B cell (primary cell): ENCODE data around the gene DCTN4. TPM values are rescaled to one million over a fixed set of nuclear protein-coding genes. Genes with fewer than 3 reads are reported as not detected.

ENCODE experiments used
- ATAC-seq: fragments of 200-7000 bp; cut with Tn5 transposase; one replicate; pipeline ENCODE4 v1.10.0; 2021; ENCODE audit warnings: low read depth, mild to moderate bottlenecking, moderate number of reproducible peaks, moderate library complexity
- CTCF ChIA-PET: fragments of 350-600 bp; sonication (Branson Sonifier 250); formaldehyde crosslinking; loops from one replicate; lab custom pipeline; 2021; ENCODE audit warnings: antibody characterized with exemption, inconsistent platforms; lab: Charles Lee
- POLR2A ChIA-PET: fragments of 350-600 bp; sonication (Branson Sonifier 250); formaldehyde crosslinking; loops from one replicate; lab custom pipeline; 2021; ENCODE audit warnings: antibody characterized with exemption; lab: Charles Lee
- DNase-seq: peaks from one replicate; pipeline ENCODE4 v3.0.0; 2013
- H2AFZ ChIP-seq: 2 replicates; pipeline ENCODE4 v1.6.1; 2012; ENCODE audit warnings: mild to moderate bottlenecking, low read depth, low read length; ENCODE audit not compliant: insufficient read depth, poor library complexity, severe bottlenecking
- H3K27ac ChIP-seq, 2 donors: 1 replicate in 1 of 2; 2 replicates in 1 of 2; pipeline ENCODE4 v1.5.1; 2012 to 2013; ENCODE audit warnings: low read length in 2 of 2, mild to moderate bottlenecking in 2 of 2, moderate library complexity in 1 of 2
- H3K27me3 ChIP-seq, 4 experiments: fragments of 200-600 bp in 1 of 4; sonication (generic) in 1 of 4; replicated peaks in 1 of 4; 1 replicate in 2 of 4; 2 replicates in 2 of 4; pipeline versions ENCODE4 v1.6.1 to v1.7.0; 2013 to 2016; ENCODE audit warnings: low read length in 3 of 4, mild to moderate bottlenecking in 2 of 4, mixed read lengths in 1 of 4, moderate library complexity in 1 of 4; ENCODE audit not compliant: insufficient read depth in 4 of 4, control insufficient read depth in 3 of 4; ENCODE audit errors: control extremely low read depth in 1 of 4
- H3K36me3 ChIP-seq, 2 experiments: replicated peaks in 1 of 2; 1 replicate in 1 of 2; 2 replicates in 1 of 2; pipeline versions ENCODE4 v1.6.1 to v1.7.1; 2013; ENCODE audit warnings: low read length in 1 of 2; ENCODE audit not compliant: insufficient read depth in 2 of 2, control insufficient read depth in 1 of 2; ENCODE audit errors: control extremely low read depth in 1 of 2, extremely low read depth in 1 of 2
- H3K4me1 ChIP-seq, 2 donors: fragments of 200-600 bp in 1 of 2; sonication (generic) in 1 of 2; 1 replicate in 1 of 2; 2 replicates in 1 of 2; pipeline versions ENCODE4 v1.5.1 to v1.6.1; 2013 to 2017; ENCODE audit warnings: low read length in 2 of 2; ENCODE audit not compliant: control insufficient read depth in 2 of 2, insufficient read depth in 2 of 2
- H3K4me2 ChIP-seq: replicated peaks from 2 replicates; pipeline ENCODE3; 2012; ENCODE audit warnings: mild to moderate bottlenecking, low read depth, low read length; ENCODE audit not compliant: poor library complexity, severe bottlenecking
- H3K4me3 ChIP-seq, 5 experiments: fragments of 200-600 bp in 1 of 5; sonication (generic) in 1 of 5; 1 replicate in 3 of 5; 2 replicates in 2 of 5; pipeline versions ENCODE4 v1.5.1 to v1.7.0; 2011 to 2016; ENCODE audit warnings: low read length in 4 of 5, mild to moderate bottlenecking in 4 of 5, low read depth in 2 of 5, control low read depth in 1 of 5, moderate library complexity in 1 of 5; ENCODE audit not compliant: insufficient read depth in 1 of 5; ENCODE audit errors: control extremely low read depth in 1 of 5, extremely low read depth in 1 of 5
- H3K79me2 ChIP-seq: fragments of 200-600 bp; sonication (generic); one replicate; pipeline ENCODE4 v1.6.0; 2016; ENCODE audit warnings: low read length; ENCODE audit not compliant: control insufficient read depth, insufficient read depth
- H3K9ac ChIP-seq: fragments of 200-600 bp; sonication (generic); 2 replicates; pipeline ENCODE4 v1.6.1; 2017; ENCODE audit warnings: mild to moderate bottlenecking, low read length, moderate library complexity
- H3K9me3 ChIP-seq, 3 donors: one replicate each; pipeline versions ENCODE4 v1.6.1 to v1.7.1; 2013; ENCODE audit warnings: low read length in 2 of 3; ENCODE audit not compliant: control insufficient read depth in 2 of 3, insufficient read depth in 1 of 3; ENCODE audit errors: control extremely low read depth in 1 of 3
- H4K20me1 ChIP-seq: 2 replicates; pipeline ENCODE4 v1.6.0; 2012; ENCODE audit warnings: mild to moderate bottlenecking, low read length; ENCODE audit not compliant: insufficient read depth, control insufficient read depth, poor library complexity, severe bottlenecking
- H3K27ac Mint-ChIP-seq: one replicate; pipeline ENCODE4 v1.8.0; 2021; ENCODE audit warnings: mixed read lengths
- H3K27me3 Mint-ChIP-seq: one replicate; pipeline ENCODE4 v1.8.0; 2021; ENCODE audit warnings: mixed read lengths
- H3K4me1 Mint-ChIP-seq: one replicate; pipeline ENCODE4 v1.8.0; 2021; ENCODE audit warnings: mixed read lengths
- H3K4me3 Mint-ChIP-seq: one replicate; pipeline ENCODE4 v1.8.0; 2021; ENCODE audit warnings: mixed read lengths
- H3K9me3 Mint-ChIP-seq: one replicate; pipeline ENCODE4 v1.8.0; 2022; ENCODE audit warnings: mixed read lengths; ENCODE audit not compliant: insufficient read depth
- EZH2 ChIP-seq: IDR thresholded peaks from 2 replicates; pipeline ENCODE4 v1.6.1; 2012; ENCODE audit warnings: borderline replicate concordance, low read depth, mild to moderate bottlenecking, moderate library complexity, low read length; ENCODE audit not compliant: insufficient read depth, poor library complexity, severe bottlenecking
- WGBS: methylation state at CpG from one replicate; pipeline ENCODE4 v1.1.5; 2013; ENCODE audit warnings: missing lambda C conversion rate; ENCODE audit not compliant: insufficient coverage; 5-methylcytosine and 5-hydroxymethylcytosine counted together
- intact Hi-C: fragments of 100-400 bp; cut with micrococcal nuclease; formaldehyde crosslinking; loops from one replicate; pipeline ENCODE4 v1.10.0; 2022
- polyA plus RNA-seq: library from polyadenylated mRNA; depleted of rRNA; stranded (reverse); fragments of >200 nt; gene quantifications from 2 replicates; pipeline ENCODE4 v1.2.3, GENCODE V29; 2012
- total RNA-seq, 2 donors: library from RNA; stranded (reverse); fragments of 120-200 nt in 1 of 2; gene quantifications; 1 replicate in 1 of 2; 2 replicates in 1 of 2; pipeline versions ENCODE4 v1.2.3 to v1.2.4, GENCODE V29; 2013 to 2022
- TF ChIP-seq, protein P1 (sequence below): fragments of 200-600 bp; IDR thresholded peaks from one replicate; pipeline ENCODE4 v1.8.0; 2022; ENCODE audit warnings: antibody characterized with exemption, mild to moderate bottlenecking

Gene DCTN4
- total and polyA plus RNA-seq, 2 donors (not counting 1 experiment from before 2014, with no cell fraction given), result 11.2 to 54.4 TPM

DNA sequence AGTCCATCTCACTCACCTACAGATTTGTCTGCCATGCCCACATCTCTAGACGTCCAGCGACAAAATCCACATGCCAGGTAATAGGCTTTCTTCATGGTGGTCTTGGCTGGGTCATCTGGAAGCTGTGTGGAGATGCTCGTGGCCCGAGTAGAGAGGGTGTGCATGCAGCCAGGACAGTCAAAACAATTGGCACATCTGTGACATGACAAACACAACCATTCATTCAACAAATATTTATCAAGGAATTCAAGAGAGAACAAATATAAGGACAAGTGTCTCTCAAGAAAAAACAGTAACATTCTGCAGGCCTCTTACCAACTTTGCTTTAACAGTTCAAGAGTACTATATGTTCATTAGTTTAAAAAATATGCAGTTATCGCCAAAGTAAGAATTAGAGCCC is 5.4 kb downstream of the DCTN4 start:
- H3K9me3 ChIP-seq, result no peaks in the 10 kb centered on the region
- H3K4me2 ChIP-seq, result no peak overlapping the region
- Mint-ChIP-seq H3K27me3 (no peaks in the 10 kb centered on the region), H3K9me3 (no peaks in the 10 kb centered on the region), H3K27ac (no peak overlapping the region), H3K4me1 (peaks cover 41% of the 10 kb centered on the region), H3K4me3 (no peak overlapping the region)
- no peak overlapping the region for H3K4me3 ChIP-seq
- peaks cover 24 to 58% of the 10 kb centered on the region in 2 experiments for H3K36me3 ChIP-seq
- CTCF ChIA-PET, result no interaction called here
- POLR2A ChIA-PET, result no interaction called here
- peaks cover 17% of the 10 kb centered on the region for H4K20me1 ChIP-seq
- no peak overlapping the region for H3K27ac ChIP-seq
- no peaks in the 10 kb centered on the region for H3K27me3 ChIP-seq
- H3K4me1 ChIP-seq, result peaks cover 13 to 20% of the 10 kb centered on the region in 2 donors
- intact Hi-C loops, result no loop called here
- no peak for TF ChIP-seq EZH2
- TF ChIP-seq, protein P1, sequence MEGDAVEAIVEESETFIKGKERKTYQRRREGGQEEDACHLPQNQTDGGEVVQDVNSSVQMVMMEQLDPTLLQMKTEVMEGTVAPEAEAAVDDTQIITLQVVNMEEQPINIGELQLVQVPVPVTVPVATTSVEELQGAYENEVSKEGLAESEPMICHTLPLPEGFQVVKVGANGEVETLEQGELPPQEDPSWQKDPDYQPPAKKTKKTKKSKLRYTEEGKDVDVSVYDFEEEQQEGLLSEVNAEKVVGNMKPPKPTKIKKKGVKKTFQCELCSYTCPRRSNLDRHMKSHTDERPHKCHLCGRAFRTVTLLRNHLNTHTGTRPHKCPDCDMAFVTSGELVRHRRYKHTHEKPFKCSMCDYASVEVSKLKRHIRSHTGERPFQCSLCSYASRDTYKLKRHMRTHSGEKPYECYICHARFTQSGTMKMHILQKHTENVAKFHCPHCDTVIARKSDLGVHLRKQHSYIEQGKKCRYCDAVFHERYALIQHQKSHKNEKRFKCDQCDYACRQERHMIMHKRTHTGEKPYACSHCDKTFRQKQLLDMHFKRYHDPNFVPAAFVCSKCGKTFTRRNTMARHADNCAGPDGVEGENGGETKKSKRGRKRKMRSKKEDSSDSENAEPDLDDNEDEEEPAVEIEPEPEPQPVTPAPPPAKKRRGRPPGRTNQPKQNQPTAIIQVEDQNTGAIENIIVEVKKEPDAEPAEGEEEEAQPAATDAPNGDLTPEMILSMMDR, result no peak
- H3K9ac ChIP-seq, result no peak overlapping the region
- H3K79me2 ChIP-seq, result peaks cover 81% of the 10 kb centered on the region
- no peak overlapping the region for H2AFZ ChIP-seq
- DNase-seq, result no peak
- WGBS, result no CpG with 5 or more reads among the region's 5 CpGs
- ATAC-seq, result no peak

DNA sequence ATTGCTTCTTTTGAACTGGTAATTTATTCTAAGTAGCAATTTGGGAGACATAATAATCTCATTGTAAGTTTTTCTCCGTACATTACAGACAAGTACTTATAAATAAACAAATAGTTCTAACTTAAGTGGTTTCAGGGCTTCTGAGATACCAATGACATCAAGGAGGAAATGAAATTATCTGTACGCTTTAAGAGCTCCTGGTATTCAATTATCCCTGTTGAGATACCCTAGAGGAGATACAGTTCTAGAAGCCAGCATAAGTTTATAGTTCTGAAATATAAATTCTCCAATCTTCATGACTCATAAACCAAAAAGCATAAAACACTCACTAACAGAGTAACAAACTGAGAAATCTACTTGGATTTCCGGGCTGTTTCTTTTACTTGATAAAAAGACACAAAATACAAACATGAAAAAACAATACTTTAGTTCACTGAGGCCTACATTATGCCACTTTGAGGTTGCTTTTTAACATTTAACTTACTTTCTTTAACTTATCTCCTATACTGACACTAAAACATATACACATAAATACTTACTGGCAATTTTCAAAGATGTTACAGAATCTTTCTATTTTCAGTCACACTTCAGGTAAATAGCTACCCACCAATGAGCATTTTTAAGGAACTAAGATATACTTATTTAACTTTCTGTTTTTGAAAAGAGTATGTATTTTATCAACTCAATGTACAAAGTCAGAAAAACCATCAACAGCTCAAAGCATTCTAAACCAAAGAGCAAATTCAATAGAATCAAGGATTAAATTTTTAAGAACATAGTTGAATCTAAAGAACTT is 7.5 kb downstream of the DCTN4 start:
- no peak overlapping the region for H3K9ac ChIP-seq
- peaks cover 65% of the 10 kb centered on the region for H3K79me2 ChIP-seq
- no CpG with 5 or more reads among the region's 3 CpGs for WGBS
- H3K4me3 Mint-ChIP-seq, result no peak overlapping the region
- H3K27me3 Mint-ChIP-seq, result no peaks in the 10 kb centered on the region
- no peak for DNase-seq
- ChIA-PET POLR2A (no interaction called here), CTCF (interaction anchor here (1.0 kb wide), 1 partner anchor 290 kb away, joined by 3 read pairs; no protein-coding TSS in a partner anchor)
- no peak overlapping the region for H3K4me2 ChIP-seq
- H3K4me3 ChIP-seq, result no peak overlapping the region
- H3K4me1 ChIP-seq, result peaks cover 0 to 10% of the 10 kb centered on the region in 2 donors
- no peak for TF ChIP-seq EZH2
- TF ChIP-seq, protein P1, result no peak
- H3K9me3 Mint-ChIP-seq, result no peaks in the 10 kb centered on the region
- H3K36me3 ChIP-seq, result peaks cover 24 to 52% of the 10 kb centered on the region in 2 experiments
- H3K27me3 ChIP-seq, result no peaks in the 10 kb centered on the region
- peaks cover 36% of the 10 kb centered on the region for H3K4me1 Mint-ChIP-seq
- ATAC-seq, result no peak
- no peak overlapping the region for H3K27ac Mint-ChIP-seq
- intact Hi-C loops, result no loop called here
- peaks cover 17% of the 10 kb centered on the region for H4K20me1 ChIP-seq
- H3K9me3 ChIP-seq, result no peaks in the 10 kb centered on the region
- H3K27ac ChIP-seq, result peak overlapping the region in 1 of 2 donors; percentile 37
- no peak overlapping the region for H2AFZ ChIP-seq
